KMS-11 (cell line): ENCODE data around the gene GAL3ST3.
"Not testable (repeated sequence)": the region's sequence is repeated elsewhere in the genome, so short reads cannot be mapped to it uniquely, and the experiment has no call there.

ENCODE experiments used
- H2AFZ ChIP-seq: fragments of 200-600 bp; sonication (generic); 2 replicates; pipeline ENCODE4 v1.6.1; 2016; ENCODE audit warnings: antibody characterized with exemption, mixed run types, low read depth
- H3K27ac ChIP-seq: fragments of 200-600 bp; sonication (generic); 2 replicates; pipeline ENCODE4 v1.6.1; 2016; ENCODE audit warnings: mild to moderate bottlenecking, mixed run types
- H3K27me3 ChIP-seq: fragments of 200-600 bp; sonication (generic); 2 replicates; pipeline ENCODE4 v1.6.1; 2017; ENCODE audit warnings: mild to moderate bottlenecking, low read depth, mixed run types, moderate library complexity; ENCODE audit not compliant: insufficient read depth
- H3K36me3 ChIP-seq: fragments of 200-600 bp; sonication (generic); 2 replicates; pipeline ENCODE4 v1.6.1; 2017; ENCODE audit warnings: mild to moderate bottlenecking, mixed run types; ENCODE audit not compliant: insufficient read depth
- H3K4me1 ChIP-seq: fragments of 200-600 bp; sonication (generic); 2 replicates; pipeline ENCODE4 v1.6.1; 2016; ENCODE audit warnings: mild to moderate bottlenecking, low read depth, mixed run types; ENCODE audit not compliant: poor library complexity, severe bottlenecking
- H3K4me2 ChIP-seq: fragments of 200-600 bp; sonication (generic); 2 replicates; pipeline ENCODE4 v1.7.0; 2016; ENCODE audit warnings: mild to moderate bottlenecking, mixed run types
- H3K4me3 ChIP-seq: fragments of 200-600 bp; sonication (generic); IDR thresholded peaks from 2 replicates; pipeline ENCODE4 v1.6.1; 2017; ENCODE audit warnings: low read depth, low read length, mixed read lengths; ENCODE audit not compliant: insufficient read depth
- H3K79me2 ChIP-seq: fragments of 200-600 bp; sonication (generic); 2 replicates; pipeline ENCODE4 v1.6.1; 2016; ENCODE audit warnings: low read depth, mixed run types; ENCODE audit not compliant: insufficient read depth
- H3K9ac ChIP-seq: fragments of 200-600 bp; sonication (generic); 2 replicates; pipeline ENCODE4 v1.6.1; 2016; ENCODE audit warnings: mild to moderate bottlenecking, mixed run types
- H4K20me1 ChIP-seq: fragments of 200-600 bp; sonication (generic); 2 replicates; pipeline ENCODE4 v1.6.1; 2016; ENCODE audit warnings: mild to moderate bottlenecking, mixed run types; ENCODE audit not compliant: insufficient read depth
- TF ChIP-seq, protein P1 (sequence below): fragments of 200-600 bp; sonication (generic); conservative IDR thresholded peaks from 2 replicates; pipeline ENCODE4 v1.6.1; 2017; ENCODE audit warnings: low read depth, mild to moderate bottlenecking, antibody characterized with exemption, low read length, moderate library complexity, mixed read lengths

Gene GAL3ST3

GRCh38 chr11:66081505-66081904, 32.5 kb upstream of the GAL3ST3 start:
- Histone ChIP-seq H3K4me2 (peak overlapping the region; percentile 69), H3K4me1 (peaks cover 62% of the 10 kb centered on the region), H2AFZ (peak overlapping the region; percentile 11; the same call in 1 of the 2 replicates), H4K20me1 (0 out of 2 replicates have a peak, but pooled peaks cover 9% of the 10 kb centered on the region), H3K27me3 (no peaks in the 10 kb centered on the region), H3K27ac (peak overlapping the region; percentile 23; the same call in 1 of the 2 replicates), H3K4me3 (no peak overlapping the region), H3K36me3 (no peaks in the 10 kb centered on the region), H3K79me2 (peaks cover 62% of the 10 kb centered on the region), H3K9ac (no peak overlapping the region)
- TF ChIP-seq, protein P1, sequence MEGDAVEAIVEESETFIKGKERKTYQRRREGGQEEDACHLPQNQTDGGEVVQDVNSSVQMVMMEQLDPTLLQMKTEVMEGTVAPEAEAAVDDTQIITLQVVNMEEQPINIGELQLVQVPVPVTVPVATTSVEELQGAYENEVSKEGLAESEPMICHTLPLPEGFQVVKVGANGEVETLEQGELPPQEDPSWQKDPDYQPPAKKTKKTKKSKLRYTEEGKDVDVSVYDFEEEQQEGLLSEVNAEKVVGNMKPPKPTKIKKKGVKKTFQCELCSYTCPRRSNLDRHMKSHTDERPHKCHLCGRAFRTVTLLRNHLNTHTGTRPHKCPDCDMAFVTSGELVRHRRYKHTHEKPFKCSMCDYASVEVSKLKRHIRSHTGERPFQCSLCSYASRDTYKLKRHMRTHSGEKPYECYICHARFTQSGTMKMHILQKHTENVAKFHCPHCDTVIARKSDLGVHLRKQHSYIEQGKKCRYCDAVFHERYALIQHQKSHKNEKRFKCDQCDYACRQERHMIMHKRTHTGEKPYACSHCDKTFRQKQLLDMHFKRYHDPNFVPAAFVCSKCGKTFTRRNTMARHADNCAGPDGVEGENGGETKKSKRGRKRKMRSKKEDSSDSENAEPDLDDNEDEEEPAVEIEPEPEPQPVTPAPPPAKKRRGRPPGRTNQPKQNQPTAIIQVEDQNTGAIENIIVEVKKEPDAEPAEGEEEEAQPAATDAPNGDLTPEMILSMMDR, result no peak

- H3K4me1 ChIP-seq, result peaks cover 62% of the 10 kb centered on the region
- no peak overlapping the region for H2AFZ ChIP-seq
- TF ChIP-seq, protein P1, result no peak
- H3K9ac ChIP-seq, result no peak overlapping the region
- H3K27me3 ChIP-seq, result no peaks in the 10 kb centered on the region
- H3K79me2 ChIP-seq, result peaks cover 71% of the 10 kb centered on the region
- 0 out of 2 replicates have a peak, but pooled peaks cover 7% of the 10 kb centered on the region for H4K20me1 ChIP-seq
- no peak overlapping the region for H3K4me3 ChIP-seq
- no peaks in the 10 kb centered on the region for H3K36me3 ChIP-seq
- H3K27ac ChIP-seq, result peak overlapping the region; percentile 23; the same call in 1 of the 2 replicates
- H3K4me2 ChIP-seq, result peak overlapping the region; percentile 69; the same call in 1 of the 2 replicates
Observed at GRCh38 chr11:66080055-66080817, 31.3 kb upstream of the GAL3ST3 start.

DNA sequence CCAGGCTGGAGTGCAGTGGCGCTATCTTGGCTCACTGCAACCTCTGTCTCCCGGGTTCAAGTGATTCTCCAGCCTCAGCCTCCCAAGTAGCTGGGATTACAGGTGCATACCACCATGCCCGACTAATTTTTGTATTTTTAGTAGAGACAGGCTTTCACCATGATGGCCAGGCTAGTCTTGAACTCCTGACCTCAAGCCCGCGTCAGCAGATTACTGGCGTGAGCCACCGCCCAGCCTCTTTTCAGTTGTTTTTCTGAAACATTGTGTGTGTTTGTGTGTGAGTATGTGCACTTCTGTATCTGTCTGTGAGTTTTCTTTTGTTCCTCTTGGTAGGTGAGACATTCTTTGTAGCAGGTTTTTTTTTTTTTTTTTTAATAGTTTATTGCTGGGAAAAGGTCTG, 30.0 kb upstream of the GAL3ST3 start:
- not testable (repeated sequence) for H3K27ac ChIP-seq
- Histone ChIP-seq H3K4me2 (peak overlapping the region; percentile 11; the same call in 1 of the 2 replicates), H3K79me2 (peaks cover 79% of the 10 kb centered on the region)

GRCh38 chr11:66077927-66078326, 29.0 kb upstream of the GAL3ST3 start:
- no peak overlapping the region for H3K4me2 ChIP-seq
- peaks cover 78% of the 10 kb centered on the region for H3K79me2 ChIP-seq
- H3K27ac ChIP-seq, result no peak overlapping the region
- no peaks in the 10 kb centered on the region for H3K27me3 ChIP-seq
- H3K36me3 ChIP-seq, result no peaks in the 10 kb centered on the region
- no peaks in the 10 kb centered on the region for H4K20me1 ChIP-seq
- H3K4me1 ChIP-seq, result peaks cover 52% of the 10 kb centered on the region
- TF ChIP-seq, protein P1, result no peak
- no peak overlapping the region for H2AFZ ChIP-seq
- H3K9ac ChIP-seq, result no peak overlapping the region
- H3K4me3 ChIP-seq, result no peak overlapping the region

More for the DNA sequence above, 30.0 kb upstream of the GAL3ST3 start:
- H3K9ac ChIP-seq, H3K27me3 ChIP-seq, H2AFZ ChIP-seq, H3K4me3 ChIP-seq, H3K36me3 ChIP-seq, H4K20me1 ChIP-seq: not testable (repeated sequence)
- H3K4me1 ChIP-seq, result peaks cover 62% of the 10 kb centered on the region

- no peaks in the 10 kb centered on the region for H3K36me3 ChIP-seq
- H3K4me3 ChIP-seq, result no peak overlapping the region
- no peak overlapping the region for H2AFZ ChIP-seq
- H3K27me3 ChIP-seq, result no peaks in the 10 kb centered on the region
- H3K27ac ChIP-seq, result no peak overlapping the region
- H3K4me2 ChIP-seq, result no peak overlapping the region
- H4K20me1 ChIP-seq, result no peaks in the 10 kb centered on the region
- no peak overlapping the region for H3K9ac ChIP-seq
- H3K4me1 ChIP-seq, result peaks cover 50% of the 10 kb centered on the region
- peaks cover 78% of the 10 kb centered on the region for H3K79me2 ChIP-seq
- TF ChIP-seq, protein P1, result no peak
Observed at GRCh38 chr11:66076561-66076960, 27.6 kb upstream of the GAL3ST3 start.
